Ovary (tissue), 3 donors: Measurements from ENCODE around the gene LIAS.

Experiments used
- POLR2A ChIP-seq: fragments of 450-650 bp; IDR thresholded peaks from one replicate; pipeline ENCODE4 v1.6.1; 2017; ENCODE audit warnings: antibody characterized with exemption, mild to moderate bottlenecking, moderate library complexity
- TF ChIP-seq, protein P1 (sequence below), 3 donors: fragments of 450-650 bp in 2 of 3; fragments of 200-600 bp in 1 of 3; IDR thresholded peaks; one replicate each; pipeline versions ENCODE4 v1.5.1 to v1.8.0; 2016 to 2022; ENCODE audit warnings: antibody characterized with exemption in 3 of 3, mild to moderate bottlenecking in 1 of 3
- donor health status: DM: no; HTN: no; CAD: no.

DNA sequence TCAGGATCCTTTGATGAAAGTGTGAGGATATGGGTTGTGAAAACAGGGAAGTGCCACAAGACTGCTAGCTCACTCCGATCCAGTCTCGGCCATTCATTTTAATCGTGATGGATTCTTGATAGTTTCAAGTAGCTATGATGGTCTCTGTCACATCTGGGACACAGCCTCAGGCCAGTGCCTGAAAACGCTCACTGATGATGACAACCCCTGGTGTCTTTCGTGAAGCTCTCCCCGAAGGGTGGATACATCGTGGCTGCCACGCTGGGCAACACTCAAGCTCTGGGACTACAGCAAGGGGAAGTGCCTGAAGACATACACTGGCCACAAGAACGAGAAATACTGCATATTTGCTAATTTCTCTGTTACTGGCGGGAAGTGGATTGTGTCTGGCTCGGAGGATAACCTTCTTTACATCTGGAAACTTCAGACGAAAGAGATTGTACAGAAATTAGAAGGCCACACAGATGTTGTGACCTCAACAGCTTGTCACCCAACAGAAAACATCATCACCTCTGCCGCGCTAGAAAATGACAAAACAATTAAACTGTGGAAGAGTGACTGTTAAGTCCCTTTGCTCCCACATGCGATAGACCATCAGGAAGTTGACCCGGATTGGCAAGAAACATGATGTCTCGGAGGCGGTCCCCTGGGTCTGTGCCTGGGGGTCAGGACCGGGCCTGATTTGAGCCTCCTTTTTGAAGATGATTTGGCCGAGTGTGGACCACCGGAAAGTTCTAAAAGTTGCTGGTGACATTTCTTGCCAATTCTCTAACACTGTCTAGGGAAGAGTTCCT is 22.2 kb downstream of the LIAS start:
- TF ChIP-seq, protein P1, sequence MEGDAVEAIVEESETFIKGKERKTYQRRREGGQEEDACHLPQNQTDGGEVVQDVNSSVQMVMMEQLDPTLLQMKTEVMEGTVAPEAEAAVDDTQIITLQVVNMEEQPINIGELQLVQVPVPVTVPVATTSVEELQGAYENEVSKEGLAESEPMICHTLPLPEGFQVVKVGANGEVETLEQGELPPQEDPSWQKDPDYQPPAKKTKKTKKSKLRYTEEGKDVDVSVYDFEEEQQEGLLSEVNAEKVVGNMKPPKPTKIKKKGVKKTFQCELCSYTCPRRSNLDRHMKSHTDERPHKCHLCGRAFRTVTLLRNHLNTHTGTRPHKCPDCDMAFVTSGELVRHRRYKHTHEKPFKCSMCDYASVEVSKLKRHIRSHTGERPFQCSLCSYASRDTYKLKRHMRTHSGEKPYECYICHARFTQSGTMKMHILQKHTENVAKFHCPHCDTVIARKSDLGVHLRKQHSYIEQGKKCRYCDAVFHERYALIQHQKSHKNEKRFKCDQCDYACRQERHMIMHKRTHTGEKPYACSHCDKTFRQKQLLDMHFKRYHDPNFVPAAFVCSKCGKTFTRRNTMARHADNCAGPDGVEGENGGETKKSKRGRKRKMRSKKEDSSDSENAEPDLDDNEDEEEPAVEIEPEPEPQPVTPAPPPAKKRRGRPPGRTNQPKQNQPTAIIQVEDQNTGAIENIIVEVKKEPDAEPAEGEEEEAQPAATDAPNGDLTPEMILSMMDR (IDR thresholded peaks at IDR 0.05) = no peak
- no peak for TF ChIP-seq POLR2A
